Measurements from ENCODE around the gene JAKMIP2.

DNA sequence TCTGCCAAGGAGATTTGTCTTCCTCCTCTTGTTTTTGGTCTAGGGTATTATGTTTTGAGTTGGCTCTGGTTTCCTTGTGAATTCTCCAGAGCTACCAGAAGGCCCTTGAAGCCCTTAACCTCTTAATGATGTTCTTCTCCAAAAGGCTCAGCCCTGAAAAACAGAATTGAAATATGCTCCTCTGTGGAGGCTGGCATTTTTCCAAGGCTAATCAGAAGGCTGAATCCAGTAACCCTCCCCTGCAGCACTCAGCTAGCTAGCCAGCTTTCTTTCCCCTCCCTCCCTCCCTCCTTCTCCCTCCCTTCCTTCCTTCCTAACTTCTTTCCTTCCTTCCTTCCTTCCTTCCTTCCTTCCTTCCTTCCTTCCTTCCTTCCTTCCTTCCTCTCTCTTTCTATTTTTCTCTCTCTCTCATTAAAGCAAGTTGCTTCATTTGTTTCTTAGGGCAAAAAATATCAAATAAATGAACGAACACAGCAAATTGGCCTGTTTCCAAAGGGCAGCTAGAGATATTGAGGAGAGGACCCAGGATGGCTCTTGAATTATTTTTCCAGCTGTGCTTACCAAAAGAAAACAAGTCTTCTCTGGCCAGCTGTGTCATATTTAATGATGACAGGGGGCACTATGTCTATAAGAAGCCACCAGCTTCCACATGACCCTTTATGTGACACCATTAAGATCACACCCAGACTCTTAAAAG is 38.7 kb downstream of the JAKMIP2 start:
- TF ChIP-seq POLR2A (IDR thresholded peaks at IDR 0.05) (no peak), CTCF (IDR thresholded peaks at IDR 0.05) (no peak)

All from Peyer's patch (tissue), 4 donors.